Glomerular visceral epithelial cell (primary cell): Measurements from ENCODE around the gene GADD45A.

Source experiments
- DNase-seq: peaks from one replicate; pipeline ENCODE4 v3.0.0-alpha.2; 2016; ENCODE audit errors: extremely low spot score

The GADD45A gene

DNA sequence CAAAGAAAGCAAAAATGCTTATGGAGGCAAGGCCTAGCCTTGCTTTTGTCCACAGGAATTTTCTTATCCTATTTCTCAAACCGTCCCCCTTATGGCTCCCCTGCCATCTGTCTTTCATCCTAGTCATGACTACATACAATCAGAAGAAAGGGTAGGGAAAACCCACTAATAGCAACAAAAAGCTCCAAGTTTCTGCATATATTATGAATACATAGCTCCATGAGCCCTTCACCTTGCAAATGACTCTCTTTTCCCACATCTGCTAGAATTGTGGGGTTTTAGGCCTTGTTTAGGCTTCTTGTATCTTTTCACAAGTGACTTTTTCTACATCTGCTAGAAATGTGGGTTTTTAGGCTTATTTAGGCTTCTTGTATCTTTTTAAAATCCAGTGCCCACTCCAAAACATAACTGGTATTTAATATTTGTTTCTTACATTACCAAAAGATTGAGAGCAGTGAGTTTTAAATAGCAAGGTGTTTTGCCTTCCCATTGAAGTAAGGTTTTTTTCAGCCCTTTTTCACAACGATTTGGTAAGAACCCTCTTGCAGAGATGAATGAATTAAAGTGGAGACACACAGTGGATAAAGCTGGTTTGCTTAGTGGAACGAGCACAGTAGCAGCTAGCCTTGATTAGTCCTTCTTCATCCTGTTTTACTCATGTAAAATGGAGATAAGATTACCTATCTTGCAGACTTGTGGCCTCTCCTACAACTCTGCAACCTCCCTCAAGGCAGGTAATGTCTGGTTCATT lies 4.4 kb downstream of the GADD45A start:
- DNase-seq = peak; percentile 31

DNA sequence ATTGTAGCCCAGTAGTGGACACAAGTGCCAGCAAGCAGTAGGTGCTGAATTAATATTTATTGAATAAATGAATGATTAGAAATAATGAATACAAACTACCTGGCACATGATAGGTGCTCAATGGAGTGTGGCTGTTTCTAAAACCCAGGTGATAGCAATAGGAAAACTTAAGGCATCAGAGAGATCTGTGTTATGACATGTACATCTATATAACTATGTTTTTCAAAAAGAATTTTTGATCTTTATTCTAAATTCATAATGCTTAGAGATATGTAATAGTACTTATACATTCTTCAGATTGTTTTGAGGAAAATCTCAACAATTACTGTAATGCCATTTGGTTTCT lies 5.0 kb downstream of the GADD45A start:
- no peak for DNase-seq

GRCh38 chr1:67690411-67690810 lies 5.4 kb downstream of the GADD45A start:
- DNase-seq = no peak

- DNase-seq = no peak
Observed at GRCh38 chr1:67691712-67692111, 6.7 kb downstream of the GADD45A start.

DNA sequence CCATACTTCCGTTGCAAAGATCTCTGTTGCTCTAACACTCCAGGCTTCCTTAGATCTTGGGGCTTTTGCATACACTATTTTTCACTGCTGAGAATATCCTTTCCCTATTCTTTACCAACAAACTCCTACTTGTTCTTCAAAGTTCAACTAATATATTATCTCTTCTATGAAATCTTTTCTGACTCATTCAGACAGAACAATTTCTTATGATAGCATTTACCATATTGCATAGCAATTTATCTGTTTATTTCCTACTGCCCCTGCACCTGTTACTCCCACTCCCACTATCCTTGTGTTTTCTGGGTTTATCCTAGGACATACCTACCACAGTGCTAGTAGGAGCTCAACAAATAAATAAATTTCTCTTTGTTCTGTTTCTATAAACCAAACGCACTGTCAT lies 11.0 kb downstream of the GADD45A start:
- no peak for DNase-seq

DNA sequence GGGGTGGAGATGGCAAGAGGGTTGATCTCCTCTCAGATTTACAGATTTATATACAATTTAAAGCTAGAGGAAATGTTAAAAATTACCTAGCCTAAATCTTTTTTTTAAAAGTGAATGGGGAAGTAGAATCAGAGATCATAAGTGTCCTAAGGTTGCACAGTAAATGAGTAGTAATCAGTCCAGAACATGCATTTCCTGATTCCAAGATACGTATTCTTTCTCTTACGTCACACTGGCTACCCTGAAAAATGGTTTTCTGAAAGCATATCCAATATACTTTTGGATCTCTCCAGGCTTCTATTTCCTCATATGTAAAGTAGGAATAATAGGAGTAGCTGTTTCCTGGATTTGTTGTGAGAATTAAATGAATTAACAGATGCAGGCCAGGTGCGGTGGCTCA lies 11.7 kb downstream of the GADD45A start:
- no peak for DNase-seq

GRCh38 chr1:67700220-67700619 lies 15.2 kb downstream of the GADD45A start:
- no peak for DNase-seq

GRCh38 chr1:67700692-67701410 lies 15.8 kb downstream of the GADD45A start:
- DNase-seq = peak; percentile 37

DNA sequence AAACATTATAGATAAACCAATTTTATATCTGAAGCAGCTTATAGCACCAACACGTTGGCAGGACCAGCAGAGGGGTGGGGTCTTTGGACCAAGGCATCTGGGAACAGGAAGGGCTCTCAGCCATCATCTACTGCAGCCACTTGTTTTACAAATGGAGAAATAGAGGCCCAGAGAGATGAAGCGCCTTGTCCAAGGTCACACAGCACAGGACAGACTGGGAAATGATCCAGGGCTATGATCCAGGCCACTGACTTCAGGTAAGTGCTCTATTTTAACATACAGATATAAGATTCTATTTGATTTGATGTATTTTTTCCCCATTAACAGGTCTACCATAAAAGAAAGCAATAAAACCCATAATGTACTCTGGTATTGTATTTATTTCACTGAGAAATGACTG lies 16.9 kb downstream of the GADD45A start:
- no peak for DNase-seq

DNA sequence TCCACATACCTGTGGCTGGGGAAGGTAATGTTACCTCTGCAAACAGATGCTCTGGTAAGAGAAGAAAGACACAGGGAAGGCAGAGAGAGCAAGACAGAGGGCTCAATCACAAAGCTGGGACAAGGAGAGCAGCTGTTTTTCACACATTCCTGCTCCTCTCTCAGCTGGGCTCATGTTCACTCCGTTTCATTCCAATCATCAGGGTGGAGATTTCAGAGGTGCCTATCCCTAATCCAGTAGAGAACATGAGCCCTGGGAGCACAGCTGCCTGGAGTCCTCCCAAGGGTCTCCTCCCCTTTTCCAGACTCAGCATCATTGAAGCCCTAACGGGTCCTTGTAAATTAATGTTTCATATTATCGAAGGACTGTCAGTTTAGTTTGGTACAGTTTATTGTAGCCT lies 19.4 kb downstream of the GADD45A start:
- no peak for DNase-seq

- DNase-seq = no peak
Observed at GRCh38 chr1:67705735-67706453, 20.9 kb downstream of the GADD45A start.

GRCh38 chr1:67708606-67709005 lies 23.6 kb downstream of the GADD45A start:
- DNase-seq = peak; percentile 27

DNA sequence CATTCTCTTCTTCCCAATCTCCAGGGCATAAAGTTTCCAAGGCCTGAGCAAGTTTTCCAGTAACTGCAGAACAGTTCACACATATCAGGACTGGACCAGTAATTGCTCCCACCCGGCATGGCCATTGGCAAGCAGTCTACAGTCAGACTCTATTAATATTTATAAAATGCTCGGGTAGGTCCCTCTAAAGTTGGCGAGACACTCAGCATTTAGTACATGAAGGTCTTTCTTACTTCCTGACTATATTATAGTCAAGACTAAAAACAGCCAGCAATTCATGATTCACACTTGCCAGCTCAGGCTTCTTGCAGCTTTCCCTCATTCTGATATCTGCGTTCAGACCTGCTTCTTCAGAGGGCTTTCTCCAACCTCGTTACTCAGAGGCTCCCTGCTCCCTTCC lies 25.4 kb downstream of the GADD45A start:
- DNase-seq = peak; percentile 40

GRCh38 chr1:67711158-67711854 lies 26.3 kb downstream of the GADD45A start:
- DNase-seq = no peak

DNA sequence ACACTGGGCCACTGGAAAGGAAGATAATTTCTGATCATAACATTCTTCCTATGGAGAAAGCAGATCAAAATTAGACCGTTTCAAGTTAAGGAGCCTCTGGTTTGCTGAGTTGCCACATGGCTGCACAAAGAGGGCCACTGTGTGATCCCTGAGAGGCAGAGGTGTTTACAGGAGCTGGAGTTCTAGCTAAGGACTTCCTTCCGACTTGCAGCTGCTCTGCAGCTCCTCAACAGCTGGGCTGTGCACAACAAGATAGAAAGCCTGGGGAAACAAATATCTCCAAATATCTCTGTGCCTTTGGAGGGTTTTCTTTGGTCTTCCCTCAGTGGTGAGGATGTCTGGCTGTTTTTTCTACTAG lies 26.8 kb downstream of the GADD45A start:
- DNase-seq = no peak

GRCh38 chr1:67713057-67713846 lies 28.3 kb downstream of the GADD45A start:
- DNase-seq = peak; percentile 87

DNA sequence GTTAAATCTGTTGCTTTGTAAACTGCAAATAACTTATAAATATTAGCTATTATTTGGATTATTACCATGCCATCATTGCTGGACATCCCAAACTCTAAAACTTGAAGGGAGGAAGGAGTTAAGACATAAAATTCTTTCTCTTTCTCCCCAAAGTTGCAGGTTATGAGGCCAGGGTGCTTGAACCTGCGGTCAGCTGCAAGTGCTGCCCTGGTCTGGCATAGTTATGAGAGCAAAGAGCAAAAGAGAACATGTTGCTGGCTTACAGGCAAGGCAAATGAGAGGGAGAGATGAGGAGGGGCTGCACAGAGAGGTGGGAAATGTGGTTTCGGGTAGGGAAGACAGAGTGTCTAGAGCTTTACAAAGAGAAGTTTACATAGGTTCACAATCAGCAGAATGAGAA lies 30.8 kb downstream of the GADD45A start:
- DNase-seq = no peak

DNA sequence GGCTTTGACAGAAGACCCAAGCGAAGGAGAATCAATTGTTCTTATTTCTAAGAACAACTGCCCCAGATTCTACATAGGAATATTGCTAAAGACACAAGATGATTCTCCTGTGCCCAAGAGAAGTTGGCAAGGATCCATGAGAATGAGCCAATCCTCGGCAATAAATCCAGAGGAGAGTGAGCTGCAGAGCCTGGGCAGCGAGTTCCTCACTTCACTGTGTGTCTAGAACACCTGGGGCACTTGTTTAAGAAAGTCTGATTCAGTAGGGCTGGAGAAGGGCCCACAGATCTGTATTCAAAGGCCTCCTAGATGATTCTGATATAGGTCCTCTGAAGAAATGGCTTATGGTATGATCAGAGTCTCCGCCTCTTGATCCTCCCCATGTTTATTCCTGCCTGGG lies 31.8 kb downstream of the GADD45A start:
- peak; percentile 54 for DNase-seq

GRCh38 chr1:67717876-67718275 lies 32.9 kb downstream of the GADD45A start:
- peak; percentile 43 for DNase-seq

DNA sequence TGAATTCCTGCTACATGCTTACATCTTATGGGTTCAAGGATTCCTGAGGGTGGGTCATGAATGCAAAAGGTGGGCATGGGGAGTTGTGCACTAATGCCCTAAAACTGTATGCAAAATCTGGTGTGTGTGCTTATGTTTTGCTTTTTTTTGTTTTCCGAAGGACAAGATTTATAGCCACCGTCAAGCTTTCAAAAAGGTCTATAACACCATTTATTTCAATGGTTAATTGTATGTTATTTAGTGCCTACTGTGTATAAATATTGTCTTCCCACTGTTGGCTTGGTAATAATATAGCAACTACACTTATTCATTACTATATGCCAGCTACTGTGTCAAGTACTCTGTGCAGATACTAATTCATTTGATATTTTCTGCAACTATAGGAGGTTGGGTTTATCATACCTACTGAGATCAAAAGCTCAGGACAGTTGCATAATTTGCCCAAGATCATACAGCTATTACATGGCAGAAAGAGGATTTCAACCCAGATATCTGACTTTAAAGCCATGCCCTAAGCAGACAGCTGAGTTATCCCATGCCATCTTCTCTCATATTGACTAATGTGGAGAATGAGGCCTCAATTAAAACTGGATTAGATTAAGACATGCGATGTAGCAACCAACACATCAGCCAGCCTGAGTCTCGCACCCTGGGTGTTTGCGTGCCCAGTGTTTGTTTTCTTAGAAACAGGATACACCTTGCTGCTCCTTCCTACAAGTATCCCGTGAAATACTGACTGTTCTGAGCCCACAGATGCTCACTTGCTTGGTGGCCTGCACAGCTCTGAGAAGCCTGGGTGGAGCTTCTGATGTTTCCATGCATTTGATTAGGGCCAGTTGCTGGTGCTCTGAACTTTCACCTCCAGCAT lies 34.6 kb downstream of the GADD45A start:
- DNase-seq = no peak

DNA sequence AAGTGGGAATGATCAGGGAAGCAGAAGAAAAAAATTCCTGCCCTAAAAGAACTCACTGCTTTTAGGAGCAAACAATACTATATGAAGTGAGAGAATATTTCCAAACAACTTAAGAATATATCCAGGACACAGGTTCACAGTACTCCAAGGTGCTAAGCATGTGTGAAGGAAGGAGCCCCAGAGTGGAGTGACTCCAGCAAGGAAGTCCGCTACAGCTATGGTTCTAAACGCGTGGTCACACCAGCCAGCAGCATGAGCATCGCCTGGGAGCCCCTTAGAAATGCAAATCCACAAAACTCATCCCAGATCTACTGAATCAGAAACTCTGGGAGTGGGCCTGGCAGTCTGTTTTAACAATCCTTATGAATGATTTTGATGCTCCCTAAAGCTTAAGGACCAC lies 36.1 kb downstream of the GADD45A start:
- DNase-seq = no peak
